GM19099 (cell line): Measurements from ENCODE around the gene OR5K3.

Source experiments
- POLR2A ChIP-seq: IDR thresholded peaks from 3 replicates; pipeline ENCODE4 v1.6.1; 2011; ENCODE audit warnings: low read depth; ENCODE audit not compliant: insufficient read length; ENCODE audit errors: extremely low read depth

The OR5K3 gene

GRCh38 chr3:98390366-98390765, at the start of gene OR5K3:
Gene OR5K3 (plus strand): TSS chr3:98390666. CDS start chr3:98390666, 0 bp downstream.
- TF ChIP-seq POLR2A, result no peak

- no peak for TF ChIP-seq POLR2A
Measured at GRCh38 chr3:98341758-98342157, 48.7 kb upstream of the OR5K3 start.

GRCh38 chr3:98343647-98344507, 46.6 kb upstream of the OR5K3 start:
- no peak for TF ChIP-seq POLR2A

- no peak for TF ChIP-seq POLR2A
Measured at GRCh38 chr3:98350082-98350481, 40.4 kb upstream of the OR5K3 start.

DNA sequence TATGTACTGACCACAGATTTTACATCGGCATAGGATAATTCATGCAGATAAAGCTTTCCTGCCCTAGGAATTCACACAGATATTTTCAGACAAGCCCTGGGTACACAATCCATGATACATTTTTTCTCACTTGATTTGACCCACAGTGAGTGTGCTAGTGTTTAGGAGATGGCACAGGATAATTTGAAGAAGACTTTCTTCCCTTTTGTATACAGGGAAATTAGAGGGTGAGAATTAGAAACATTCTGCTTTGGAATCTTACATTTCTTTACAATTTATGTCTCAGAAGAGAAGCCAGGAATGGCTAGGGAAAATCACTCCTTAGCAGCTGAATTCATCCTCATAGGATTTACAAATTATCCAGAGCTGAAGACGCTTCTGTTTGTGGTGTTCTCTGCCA, 36.9 kb upstream of the OR5K3 start, which contains the start of gene OR5K4:
OR5K4 (plus strand) TSS at position 301 of the 400 bp plus-strand sequence; CDS start at position 301, 0 bp downstream.
- no peak for TF ChIP-seq POLR2A

GRCh38 chr3:98359250-98359649, 31.2 kb upstream of the OR5K3 start:
- TF ChIP-seq POLR2A, result no peak

- no peak for TF ChIP-seq POLR2A
Measured at GRCh38 chr3:98359993-98360675, 30.3 kb upstream of the OR5K3 start.

GRCh38 chr3:98360681-98361080, 29.8 kb upstream of the OR5K3 start:
- TF ChIP-seq POLR2A, result no peak

- TF ChIP-seq POLR2A, result no peak
Measured at GRCh38 chr3:98361289-98361688, 29.2 kb upstream of the OR5K3 start.

DNA sequence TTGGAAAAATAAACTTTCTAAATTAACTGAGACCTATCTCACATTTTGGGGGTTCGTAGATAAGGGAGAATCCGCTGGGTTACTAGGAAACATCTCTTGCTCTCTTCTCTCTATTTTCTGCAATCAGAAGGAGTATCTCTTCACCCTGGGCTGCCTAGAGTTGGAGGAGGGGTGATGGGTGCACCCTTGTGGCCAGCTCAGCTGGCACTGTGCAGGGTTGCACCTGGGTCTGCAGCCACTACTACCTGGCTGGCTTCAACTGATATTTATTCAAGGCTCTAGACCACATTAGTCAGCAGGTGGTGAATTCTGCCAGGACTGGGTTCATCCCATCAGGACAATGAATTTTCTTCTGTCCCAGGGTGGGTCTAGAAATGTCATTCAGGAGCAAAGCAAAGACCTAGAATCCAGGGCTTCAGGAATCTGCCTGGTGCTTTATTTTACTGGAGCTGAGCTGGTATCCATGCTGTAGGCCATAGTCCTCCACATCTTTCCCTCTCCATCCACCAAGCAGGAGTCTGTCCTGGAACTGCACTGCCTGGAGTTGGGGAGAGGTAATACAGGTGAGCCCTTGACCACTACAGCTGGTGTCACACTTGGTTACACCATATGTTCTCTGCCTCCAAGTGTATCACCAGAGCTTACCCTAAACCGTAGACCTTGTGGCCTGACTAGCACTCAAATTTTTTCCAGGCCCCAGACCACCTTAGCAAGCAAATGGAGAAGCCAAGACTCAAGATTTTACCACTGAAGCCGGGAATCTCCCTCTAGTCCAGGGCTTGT, 22.8 kb upstream of the OR5K3 start:
- TF ChIP-seq POLR2A, result no peak

DNA sequence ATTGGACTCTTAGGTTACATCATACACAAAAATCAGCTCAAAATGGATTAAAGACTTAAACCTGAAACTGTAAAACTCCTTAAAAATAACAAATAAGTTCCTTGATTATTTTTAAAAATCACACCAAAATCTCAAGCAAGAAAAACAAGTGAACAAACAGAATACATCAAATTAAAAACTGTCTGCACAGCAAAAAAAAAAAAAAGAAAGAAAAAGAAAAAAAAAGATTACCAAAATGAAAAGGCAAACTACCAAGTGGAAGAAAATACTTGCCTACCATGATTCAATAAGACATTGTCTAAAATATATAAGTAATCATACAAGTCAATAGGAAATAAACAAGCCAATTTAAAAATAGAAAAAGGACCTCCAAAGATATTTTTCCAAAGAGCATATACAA, 19.3 kb upstream of the OR5K3 start:
- no peak for TF ChIP-seq POLR2A

GRCh38 chr3:98371853-98372252, 18.6 kb upstream of the OR5K3 start:
- no peak for TF ChIP-seq POLR2A

DNA sequence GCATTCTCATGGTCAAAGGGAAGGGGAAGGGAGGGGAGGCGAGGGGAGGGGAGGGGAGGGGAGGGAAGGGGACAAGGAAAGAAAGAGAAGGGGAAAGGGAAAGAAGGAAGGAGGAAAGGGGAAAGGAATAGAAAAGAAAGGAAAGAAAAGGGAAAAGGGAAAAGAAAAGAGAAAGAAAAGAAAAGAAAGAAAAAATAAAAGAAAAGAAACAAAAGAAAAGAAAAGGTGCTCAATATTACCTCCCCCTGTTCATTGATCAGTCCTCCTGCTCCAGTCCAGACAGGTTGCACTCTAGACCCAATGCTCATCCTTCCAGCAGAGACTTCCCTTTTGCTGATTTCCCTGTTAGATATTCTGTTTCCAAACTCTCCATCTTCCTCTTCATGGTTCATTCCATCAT, 18.0 kb upstream of the OR5K3 start:
- TF ChIP-seq POLR2A, result no peak

DNA sequence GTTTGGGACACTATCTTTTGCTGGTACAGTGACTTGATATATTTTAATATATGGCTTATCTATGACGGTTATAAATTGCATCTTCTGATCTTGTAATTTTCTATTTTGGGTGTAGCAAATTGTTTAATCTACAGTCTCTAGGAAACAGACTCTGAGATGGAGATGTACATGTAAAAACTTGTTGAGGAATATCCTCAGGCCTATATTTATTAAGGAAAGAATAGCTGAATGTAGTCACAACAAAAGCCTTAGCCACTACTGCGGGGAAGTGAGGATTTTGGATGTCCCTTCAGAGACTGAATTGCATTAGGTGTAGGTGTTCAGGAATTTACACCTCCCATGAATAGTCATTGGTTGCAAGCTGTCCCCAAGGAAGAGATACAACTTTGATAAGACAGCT, 13.8 kb upstream of the OR5K3 start:
- no peak for TF ChIP-seq POLR2A

DNA sequence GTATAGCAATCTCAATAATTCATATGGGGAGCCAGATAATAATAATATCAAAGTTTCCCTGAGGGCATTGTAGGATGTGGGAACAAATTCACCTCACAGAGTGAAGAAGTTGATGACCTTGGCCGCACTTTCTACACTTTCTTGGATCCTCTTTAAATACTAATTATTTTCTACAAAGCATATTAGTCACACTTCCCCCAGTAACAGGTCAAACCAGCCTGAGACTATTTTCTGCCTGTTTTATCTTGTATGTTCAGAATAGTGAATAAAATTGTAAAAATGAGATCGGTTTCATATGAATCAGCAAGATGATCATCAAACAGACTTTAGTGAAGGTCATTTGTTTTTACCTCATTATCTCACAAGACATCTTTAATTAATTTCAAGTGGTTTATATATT, 2.3 kb upstream of the OR5K3 start:
- TF ChIP-seq POLR2A, result no peak
